Kidney (tissue), 14 donors: ENCODE results near the gene TCP11. TPM values are rescaled to one million over a fixed set of nuclear protein-coding genes. Genes with fewer than 3 reads are reported as not detected.

Experiments used
- DNase-seq, 5 donors: peaks; one replicate each; pipeline ENCODE4 v3.0.0-alpha.2; 2013 to 2020
- FAIRE-seq: peaks from 2 replicates; lab custom pipeline; 2012; peaks lifted over from hg19 to GRCh38; lab: Jason Lieb, UNC
- H3K27ac ChIP-seq, 2 donors: one replicate each; pipeline ENCODE4 v1.7.0; 2013; ENCODE audit warnings: low read depth in 2 of 2, low read length in 2 of 2, inconsistent platforms in 1 of 2
- H3K27me3 ChIP-seq: one replicate; pipeline ENCODE4 v1.7.1; 2013; ENCODE audit warnings: low read length, inconsistent platforms; ENCODE audit not compliant: control insufficient read depth, insufficient read depth
- H3K36me3 ChIP-seq, 3 donors: one replicate each; pipeline versions ENCODE4 v1.7.0 to v1.7.1; 2013; ENCODE audit warnings: low read length in 3 of 3, control low read depth in 1 of 3, inconsistent platforms in 1 of 3; ENCODE audit not compliant: insufficient read depth in 3 of 3, control insufficient read depth in 2 of 3
- H3K4me1 ChIP-seq, 3 donors: one replicate each; pipeline versions ENCODE4 v1.7.0 to v1.7.1; 2013; ENCODE audit warnings: low read length in 3 of 3, inconsistent platforms in 1 of 3, low read depth in 1 of 3; ENCODE audit not compliant: control insufficient read depth in 2 of 3, insufficient read depth in 2 of 3
- H3K4me3 ChIP-seq, 3 donors: one replicate each; pipeline versions ENCODE4 v1.7.0 to v1.8.1; 2013; ENCODE audit warnings: low read length in 3 of 3, control low read depth in 1 of 3, inconsistent platforms in 1 of 3
- H3K9ac ChIP-seq, 3 donors: one replicate each; pipeline versions ENCODE4 v1.7.0 to v1.7.1; 2013; ENCODE audit warnings: low read length in 3 of 3, control low read depth in 1 of 3, inconsistent platforms in 1 of 3
- H3K9me3 ChIP-seq, 3 donors: one replicate each; pipeline versions ENCODE4 v1.7.0 to v1.7.1; 2013; ENCODE audit warnings: low read length in 3 of 3, control low read depth in 1 of 3, inconsistent platforms in 1 of 3; ENCODE audit not compliant: control insufficient read depth in 2 of 3, insufficient read depth in 1 of 3
- CTCF ChIP-seq: IDR thresholded peaks from 3 replicates; pipeline ENCODE4 v1.5.1; 2012; ENCODE audit warnings: mild to moderate bottlenecking, moderate library complexity, borderline replicate concordance; ENCODE audit not compliant: insufficient read depth; ENCODE audit errors: extremely low read depth
- intact Hi-C: fragments of 100-400 bp; cut with DNase I; formaldehyde crosslinking; loops from one replicate; pipeline ENCODE4 v1.11.1; 2022
- polyA plus RNA-seq: library from polyadenylated mRNA; stranded (reverse); fragments of 350-450 nt; fragmentation: Illumina TruSeq; extraction: RNeasy Lipid Tissue Mini Kit (QIAGEN cat#74804); gene quantifications from one replicate; pipeline ENCODE4 v1.2.3, GENCODE V29; 2014; ENCODE audit warnings: low read depth, low replicate concordance; ENCODE audit not compliant: insufficient read depth
- total RNA-seq: library from RNA; stranded (reverse); fragmentation: NEBNext Ultra II Directional; extraction: Animal tissue kit (Norgen Biotek cat#: 25700); gene quantifications from one replicate; pipeline ENCODE4 v1.2.1, GENCODE V29; 2021
- donor health status: control.
- donor health status: control.
- donor health status: control.
- donor health status: control.
- donor health status: control.
- donor health status: DM: yes; HTN: yes; CAD: no.
- donor health status: Normal renal cell carcinoma (clear cell type).

TCP11 gene
- total and polyA plus RNA-seq, 2 donors from 2014 or later, result 0.41 to 0.50 TPM

- FAIRE-seq (no peak), DNase-seq (peak in 1 of 5 donors; percentile 64)
- Histone ChIP-seq H3K4me3 (no peak overlapping the region), H3K9ac (no peak overlapping the region), H3K27ac (no peak overlapping the region), H3K4me1 (peaks cover 0 to 9% (median 0%) of the 10 kb centered on the region in 3 donors), H3K36me3 (no peaks in the 10 kb centered on the region), H3K27me3 (no peaks in the 10 kb centered on the region), H3K9me3 (no peaks in the 10 kb centered on the region)
- intact Hi-C loops, result loop anchor here (10.0 kb wide), 1 partner anchor 98 kb away; no protein-coding TSS in a partner anchor
- TF ChIP-seq CTCF, result no peak
Measured at GRCh38 chr6:35147026-35147425, 5.9 kb upstream of the TCP11 start.

GRCh38 chr6:35146453-35146852, 5.3 kb upstream of the TCP11 start:
- Histone ChIP-seq H3K9me3 (no peaks in the 10 kb centered on the region), H3K27ac (no peak overlapping the region), H3K9ac (no peak overlapping the region), H3K36me3 (no peaks in the 10 kb centered on the region), H3K27me3 (no peaks in the 10 kb centered on the region), H3K4me3 (no peak overlapping the region), H3K4me1 (peaks cover 0 to 9% (median 0%) of the 10 kb centered on the region in 3 donors)
- FAIRE-seq (no peak), DNase-seq (peak in 4 of 5 donors; percentile 75 to 87 (median 79))
- intact Hi-C loops, result loop anchor here (10.0 kb wide), 1 partner anchor 98 kb away; no protein-coding TSS in a partner anchor
- peak; percentile 34 for TF ChIP-seq CTCF

GRCh38 chr6:35145757-35146156, 4.6 kb upstream of the TCP11 start:
- no peak overlapping the region for H3K4me3 ChIP-seq
- TF ChIP-seq CTCF, result no peak
- peaks cover 0 to 9% (median 0%) of the 10 kb centered on the region in 3 donors for H3K4me1 ChIP-seq
- intact Hi-C loops, result loop anchor here (10.0 kb wide), 1 partner anchor 99 kb away; no protein-coding TSS in a partner anchor
- H3K9ac ChIP-seq, result no peak overlapping the region
- FAIRE-seq (no peak), DNase-seq (no peak)
- no peaks in the 10 kb centered on the region for H3K27me3 ChIP-seq
- H3K9me3 ChIP-seq, result no peaks in the 10 kb centered on the region
- H3K27ac ChIP-seq, result no peak overlapping the region
- no peaks in the 10 kb centered on the region for H3K36me3 ChIP-seq
